GM21576 (cell line): ENCODE data around the gene GPR32.
"Not testable (repeated sequence)": the region's sequence is repeated elsewhere in the genome, so short reads cannot be mapped to it uniquely, and the experiment has no call there.

Experiments
- ATAC-seq: cut with Tn5 transposase; IDR thresholded peaks from one replicate; pipeline ENCODE4 v1.9.1; 2021; ENCODE audit warnings: mild to moderate bottlenecking, moderate library complexity; ENCODE audit not compliant: unreplicated experiment

The GPR32 gene

GRCh38 chr19:50770164-50770563 lies at the start of gene GPR32:
GPR32 (plus strand) TSS chr19:50770464; CDS start chr19:50770601, 137 bp downstream.
- ATAC-seq, result not testable (repeated sequence)

GRCh38 chr19:50720921-50721381 lies 49.3 kb upstream of the GPR32 start:
- ATAC-seq, result no peak

GRCh38 chr19:50721441-50722137 lies 48.7 kb upstream of the GPR32 start:
- no peak for ATAC-seq

- no peak for ATAC-seq
Observed at GRCh38 chr19:50722201-50723013, 47.9 kb upstream of the GPR32 start.

- no peak for ATAC-seq
Observed at GRCh38 chr19:50723069-50723468, 47.2 kb upstream of the GPR32 start, which contains the start of gene CLEC11A. CLEC11A (plus strand) TSS chr19:50723364; CDS start chr19:50723526, 162 bp downstream.

- no peak for ATAC-seq
Observed at GRCh38 chr19:50723735-50724521, 46.3 kb upstream of the GPR32 start.

- ATAC-seq, result peak; percentile 73
Observed at GRCh38 chr19:50724522-50725217, 45.6 kb upstream of the GPR32 start.

- ATAC-seq, result no peak
Observed at GRCh38 chr19:50725218-50725910, 44.9 kb upstream of the GPR32 start.

- no peak for ATAC-seq
Observed at GRCh38 chr19:50725911-50726230, 44.4 kb upstream of the GPR32 start.

GRCh38 chr19:50728084-50728737 lies 42.1 kb upstream of the GPR32 start:
- ATAC-seq, result no peak

GRCh38 chr19:50729894-50730293 lies 40.4 kb upstream of the GPR32 start:
- no peak for ATAC-seq

GRCh38 chr19:50735869-50736268 lies 34.4 kb upstream of the GPR32 start:
- ATAC-seq, result no peak

GRCh38 chr19:50736338-50736737 lies 33.9 kb upstream of the GPR32 start:
- no peak for ATAC-seq

- no peak for ATAC-seq
Observed at GRCh38 chr19:50739132-50739913, 30.9 kb upstream of the GPR32 start.

GRCh38 chr19:50739914-50740426 lies 30.3 kb upstream of the GPR32 start:
- ATAC-seq, result no peak

GRCh38 chr19:50741179-50741933 lies 28.9 kb upstream of the GPR32 start:
- no peak for ATAC-seq

GRCh38 chr19:50743537-50743936 lies 26.7 kb upstream of the GPR32 start:
- ATAC-seq, result no peak

- ATAC-seq, result no peak
Observed at GRCh38 chr19:50745221-50745620, 25.0 kb upstream of the GPR32 start.
